DMS53 treated with DMSO at 0.1 percent for 48 hours (cell line): ENCODE data around the gene ARL3.

Source experiments
- DNase-seq: peaks from one replicate; lab custom pipeline; 2025; ENCODE audit not compliant: unreplicated experiment; lab: John Stamatoyannopoulos, UW

ARL3 gene

GRCh38 chr10:102652170-102652916 lies 61.9 kb downstream of the ARL3 start:
- DNase-seq, result no peak

DNA sequence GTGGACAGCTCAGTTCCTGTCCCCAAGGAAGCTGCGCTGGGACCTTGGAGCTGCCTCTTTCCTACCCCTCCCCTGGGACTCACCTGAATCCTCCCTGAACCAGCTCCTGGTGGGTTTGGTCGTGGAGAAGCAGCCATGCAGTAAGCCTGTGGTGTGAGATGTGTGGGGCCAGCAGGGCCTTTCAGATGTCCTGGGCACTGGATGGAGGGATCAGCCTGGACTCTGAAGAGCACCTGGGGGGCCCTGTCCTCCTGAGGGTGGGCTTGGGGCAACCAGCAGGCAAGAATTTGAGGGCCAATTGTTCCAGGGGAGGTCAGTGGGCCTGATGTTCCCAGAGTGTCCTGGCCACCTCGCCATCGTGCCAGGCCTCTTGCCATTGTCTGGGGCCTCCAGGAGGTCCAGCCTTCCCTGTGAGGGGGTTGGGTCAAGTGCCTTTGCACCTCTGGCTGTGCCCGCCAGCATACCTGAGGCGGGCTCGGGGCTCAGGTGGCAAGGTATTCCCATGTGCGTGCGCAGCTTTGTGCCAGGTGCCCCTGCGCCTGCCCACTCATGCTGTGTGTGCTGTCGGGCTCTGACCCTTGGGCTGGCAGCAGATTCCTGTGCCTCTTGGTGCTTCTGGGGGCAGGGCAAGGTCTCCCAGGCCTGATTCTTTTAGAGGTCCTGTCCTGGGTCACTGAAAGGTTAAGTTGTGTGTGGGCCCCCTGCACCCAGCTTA lies 62.6 kb downstream of the ARL3 start:
- no peak for DNase-seq

DNA sequence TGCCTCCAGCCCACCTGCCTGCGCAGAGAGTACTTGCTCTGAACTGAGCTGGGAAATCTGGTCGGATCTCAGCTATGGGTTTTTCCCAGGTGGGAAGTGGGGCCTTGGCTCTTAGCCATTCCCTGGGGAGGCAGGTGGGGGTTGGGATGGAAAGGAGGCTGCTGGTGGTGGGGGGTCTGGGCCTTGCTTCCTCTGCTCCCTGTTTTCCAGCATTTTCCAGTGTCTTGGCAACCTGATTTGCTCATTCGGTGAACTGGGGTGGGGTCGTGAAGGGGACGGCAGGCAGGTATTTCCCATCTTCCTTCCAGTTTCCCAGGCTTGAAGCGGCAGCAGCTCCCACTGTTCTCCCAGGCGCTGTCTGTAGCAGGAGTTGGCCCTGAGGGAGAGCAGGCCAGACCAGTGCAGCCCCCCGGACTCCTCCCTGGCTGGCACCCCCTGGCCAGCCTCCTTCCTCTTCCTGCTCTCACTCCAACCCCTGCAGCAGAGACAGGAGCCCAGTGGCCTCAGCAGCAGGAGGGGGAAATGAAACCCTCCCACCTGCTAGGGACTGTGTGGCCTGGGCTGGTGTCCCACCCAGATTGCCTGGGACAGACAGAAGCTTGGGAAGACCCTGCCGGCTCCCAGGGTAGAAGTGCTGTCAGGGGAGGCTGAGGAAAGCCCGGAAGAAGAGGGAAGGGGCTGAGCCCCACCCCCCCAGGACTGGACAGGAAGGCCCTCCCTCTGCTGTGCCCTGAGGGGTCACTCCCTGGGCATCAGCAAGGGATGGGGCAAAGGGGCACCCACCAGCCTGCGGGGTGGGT lies 63.3 kb downstream of the ARL3 start:
- DNase-seq, result no peak

GRCh38 chr10:102649797-102650654 lies 64.2 kb downstream of the ARL3 start:
- no peak for DNase-seq

DNA sequence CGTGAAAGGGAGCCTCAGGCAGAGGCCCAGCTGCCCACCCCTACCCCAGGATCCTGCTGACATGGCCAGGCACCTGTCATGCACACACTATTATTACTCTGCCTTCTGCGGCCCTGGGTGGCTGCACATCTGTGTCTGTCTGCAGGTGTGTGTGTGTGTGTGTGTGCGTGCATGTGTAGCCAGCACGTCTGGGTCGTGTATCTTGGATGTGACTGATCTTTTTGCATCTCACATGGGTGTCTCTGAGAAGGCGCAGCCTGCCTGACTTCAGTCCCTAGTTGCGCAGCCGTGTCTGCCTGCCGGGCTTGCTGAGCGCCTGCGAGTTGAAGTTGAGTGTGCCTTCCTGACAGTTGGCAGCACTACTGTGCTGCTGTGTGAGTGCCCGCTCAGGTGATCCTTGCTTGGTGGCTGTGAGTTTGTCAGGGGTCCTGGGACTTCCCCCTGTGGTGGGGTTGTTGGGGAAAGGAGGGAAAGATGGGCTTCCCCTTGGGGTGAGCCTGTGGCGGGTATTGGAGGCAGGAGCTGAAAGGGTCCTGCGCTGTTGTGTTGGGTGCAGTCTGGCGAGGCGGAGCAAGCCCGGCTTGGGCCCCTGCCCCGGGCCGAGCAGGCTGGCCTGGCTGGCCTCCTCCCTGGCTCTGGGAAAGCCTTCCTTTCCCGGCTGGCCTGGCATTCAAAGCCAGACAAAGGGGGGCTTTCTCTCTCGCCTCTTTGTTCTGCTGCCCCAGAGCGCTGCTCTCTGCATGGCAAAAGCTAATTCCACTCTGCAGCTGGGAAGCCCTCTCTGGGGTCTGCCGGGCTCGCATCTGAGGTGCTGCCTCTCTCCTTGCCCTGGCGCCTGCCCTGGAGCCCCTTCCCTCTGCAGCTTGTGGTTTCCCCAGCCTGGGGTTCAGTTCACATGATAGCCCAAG lies 65.1 kb downstream of the ARL3 start:
- DNase-seq, result no peak

GRCh38 chr10:102648269-102648888 lies 65.8 kb downstream of the ARL3 start:
- no peak for DNase-seq

DNA sequence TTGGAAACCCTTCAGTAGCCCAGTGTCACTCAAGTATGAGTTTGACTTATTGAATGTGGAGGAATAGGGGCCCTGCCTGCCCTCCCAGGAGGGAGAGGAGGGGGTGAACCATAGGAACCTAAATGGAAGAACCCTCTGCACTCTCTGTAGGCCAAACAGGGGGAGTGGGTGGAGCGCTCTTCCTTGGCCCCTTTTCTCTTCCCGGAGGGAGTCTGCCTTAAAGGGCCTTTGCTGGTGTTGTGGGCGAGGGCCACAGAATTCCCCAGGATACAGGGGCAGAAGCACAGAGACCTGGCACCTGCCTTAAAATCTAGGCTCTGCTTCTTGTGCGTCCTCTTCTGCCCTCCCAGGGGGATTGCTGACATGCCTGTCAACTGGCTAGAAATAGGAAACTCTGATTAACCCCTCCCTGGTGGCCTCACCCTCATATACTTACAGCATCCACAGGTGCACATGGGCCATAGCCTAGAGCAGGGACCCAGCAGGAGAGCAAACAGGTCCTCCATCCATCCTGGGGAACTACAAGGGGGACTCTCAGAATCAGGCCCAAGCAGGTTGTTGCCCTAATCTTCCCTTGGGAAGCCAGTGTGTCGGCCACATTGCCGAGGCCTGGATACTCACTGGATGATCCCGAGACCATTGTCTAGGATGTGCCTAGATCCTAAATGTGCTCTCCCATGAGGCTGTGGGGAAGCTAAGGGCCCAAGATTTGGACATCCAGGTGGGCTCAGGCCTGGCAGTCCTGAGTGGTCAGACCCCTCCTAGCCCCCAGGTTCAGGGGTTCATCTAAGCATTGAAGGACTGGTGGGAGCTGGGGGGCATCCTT lies 66.5 kb downstream of the ARL3 start:
- DNase-seq, result no peak

DNA sequence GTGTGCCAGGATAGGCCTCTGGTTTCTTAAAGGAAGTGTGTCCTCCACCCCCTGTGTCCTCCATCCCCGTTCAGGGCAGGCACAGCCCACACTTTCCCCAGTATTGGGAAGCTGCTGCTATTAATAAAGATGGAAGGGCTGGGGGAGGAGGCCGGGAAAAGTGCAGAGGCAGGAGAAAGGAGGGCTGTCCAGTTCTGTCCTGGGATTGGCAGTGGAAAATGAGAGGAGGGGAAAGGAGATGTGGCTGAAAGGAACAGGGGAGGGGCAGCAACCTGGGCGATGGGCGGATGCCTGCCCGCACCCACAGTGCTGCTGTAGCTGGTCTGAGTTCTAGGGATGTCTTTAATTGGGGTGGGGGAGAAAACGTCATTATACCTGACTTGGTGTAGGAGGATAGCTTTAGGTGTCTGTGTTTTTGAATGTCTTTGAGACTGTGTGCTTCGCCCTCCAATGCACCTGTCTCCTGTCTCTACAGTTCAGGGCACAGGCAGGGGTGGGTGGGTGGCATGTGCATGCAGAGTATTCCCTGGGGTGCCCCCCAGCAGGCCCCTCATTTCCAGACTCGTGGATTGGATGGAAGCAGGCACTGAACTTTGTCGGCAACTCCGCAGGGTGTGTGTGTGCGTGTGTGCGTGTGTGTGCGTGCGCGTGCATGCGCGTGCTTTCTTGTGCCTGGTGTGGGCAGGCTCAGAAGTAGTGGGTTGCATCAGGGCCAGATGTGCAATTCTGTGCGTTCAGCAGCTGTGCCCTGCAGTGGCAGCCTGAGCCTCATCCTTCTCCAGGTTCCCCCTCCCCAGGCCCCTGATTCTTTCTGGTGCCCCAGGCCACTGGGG lies 67.4 kb downstream of the ARL3 start:
- no peak for DNase-seq

GRCh38 chr10:102645741-102646609 lies 68.2 kb downstream of the ARL3 start:
- peak; percentile 38 for DNase-seq

- peak; percentile 57 for DNase-seq
Observed at GRCh38 chr10:102645388-102645740, 68.8 kb downstream of the ARL3 start.

GRCh38 chr10:102644646-102645387 lies 69.4 kb downstream of the ARL3 start:
- DNase-seq, result peak; percentile 69

- peak; percentile 36 for DNase-seq
Observed at GRCh38 chr10:102644066-102644645, 70.0 kb downstream of the ARL3 start, which contains the start of gene TRIM8. TRIM8 (plus strand) TSS chr10:102644479; CDS start chr10:102644618, 139 bp downstream.

DNA sequence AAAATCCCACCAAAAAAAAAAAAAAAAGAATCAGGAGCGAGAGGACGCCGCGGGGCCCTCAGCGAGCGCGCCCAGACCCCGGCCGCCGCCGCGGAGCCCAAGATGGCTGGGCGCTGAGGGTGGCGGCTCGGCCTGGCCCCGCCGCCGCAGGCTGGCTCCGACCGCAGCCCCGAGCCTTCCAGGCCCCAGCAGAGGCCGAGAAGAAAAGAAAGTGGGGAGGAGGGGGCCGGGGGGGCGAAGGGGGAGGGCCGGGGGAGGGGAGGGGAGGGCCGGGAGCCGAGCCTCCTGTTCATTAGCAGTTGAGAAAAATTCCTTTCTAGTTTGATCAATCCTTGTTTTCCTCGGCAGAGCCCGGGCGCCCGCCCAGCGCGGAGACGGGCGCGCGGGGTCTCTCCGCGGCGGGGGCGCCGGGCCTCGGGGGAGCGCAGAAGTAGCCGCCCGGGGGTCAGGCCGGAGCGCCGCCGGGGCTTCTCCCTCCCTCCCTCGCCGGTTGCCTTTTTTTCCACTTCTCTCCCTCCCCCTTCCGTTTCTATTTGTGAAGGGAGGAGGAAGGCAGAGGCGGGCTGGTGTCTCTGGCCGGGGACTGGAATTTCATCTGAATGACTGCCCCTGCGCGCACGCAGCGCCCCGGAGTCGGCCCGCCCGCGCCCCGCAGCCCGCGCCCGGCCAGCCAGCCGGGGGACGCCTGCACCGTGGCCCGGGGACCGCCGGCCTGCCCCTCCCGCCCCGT lies 70.7 kb downstream of the ARL3 start:
- peak; percentile 72 for DNase-seq

DNA sequence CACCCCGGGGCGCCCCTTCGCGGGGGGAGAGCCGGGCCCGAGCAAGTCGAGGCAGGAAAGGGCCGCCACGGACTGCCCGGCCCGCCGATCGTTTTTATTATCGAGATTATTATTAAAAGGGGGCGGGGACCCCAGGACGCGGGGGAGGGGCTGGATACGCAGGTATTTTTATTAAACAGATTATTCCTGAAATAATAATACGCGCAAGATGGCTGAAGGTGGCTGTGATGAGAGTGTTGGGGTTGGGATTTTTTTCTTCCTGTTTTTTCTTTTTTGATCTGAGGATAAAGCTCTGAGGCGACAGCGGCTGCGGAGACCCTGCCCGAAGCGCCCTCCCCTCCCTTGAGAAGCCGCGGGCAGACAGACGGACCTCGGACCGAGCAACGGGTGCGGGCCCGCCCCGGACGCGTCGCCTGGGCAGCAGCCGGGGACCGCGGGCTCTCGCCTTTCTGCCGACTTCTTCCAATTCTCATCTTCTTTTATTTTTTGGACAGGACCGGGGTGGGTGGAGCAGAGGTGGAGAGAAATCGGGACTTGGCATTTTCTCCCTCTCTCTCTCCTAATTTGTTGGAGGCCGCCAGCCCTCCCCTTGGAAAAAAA lies 71.4 kb downstream of the ARL3 start:
- DNase-seq, result peak; percentile 31
